Fibroblast of the conjunctiva (primary cell): ENCODE data around the gene P2RY2.

Source experiments
- DNase-seq: peaks from one replicate; pipeline ENCODE4 v3.0.0-alpha.2; 2010; ENCODE audit warnings: low read depth

Gene P2RY2

DNA sequence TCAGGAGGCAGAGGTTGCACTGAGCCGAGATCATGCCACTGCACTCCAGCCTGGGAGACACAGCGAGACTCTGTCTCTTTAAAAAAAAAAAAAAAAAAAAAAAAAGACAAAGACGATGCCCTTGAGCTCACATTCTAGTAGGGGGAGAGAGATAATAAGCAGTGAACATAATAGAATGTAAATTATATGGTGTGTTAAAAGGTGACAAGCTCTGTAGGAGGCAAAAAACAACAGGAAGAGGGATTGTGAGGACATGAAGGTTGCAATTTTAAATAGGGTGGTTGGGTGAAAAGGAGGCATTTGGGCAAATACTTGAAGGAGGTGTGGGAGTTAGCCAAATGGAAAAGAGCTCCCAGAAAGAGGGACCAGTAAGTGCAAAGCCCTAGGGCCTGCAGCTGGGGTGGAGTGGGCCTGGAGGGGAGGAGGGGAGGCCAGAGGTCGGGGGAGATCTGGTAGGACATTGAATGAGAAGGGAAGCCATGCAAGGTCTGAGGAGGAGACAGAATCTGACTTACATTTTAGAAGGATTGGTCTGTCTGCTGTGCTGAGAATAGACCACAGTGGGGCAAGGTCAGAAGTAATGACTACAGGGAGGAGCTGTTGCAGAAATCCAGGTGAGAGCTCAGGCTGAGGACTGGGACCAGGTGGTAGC, 26.6 kb downstream of the P2RY2 start:
- no peak for DNase-seq

DNA sequence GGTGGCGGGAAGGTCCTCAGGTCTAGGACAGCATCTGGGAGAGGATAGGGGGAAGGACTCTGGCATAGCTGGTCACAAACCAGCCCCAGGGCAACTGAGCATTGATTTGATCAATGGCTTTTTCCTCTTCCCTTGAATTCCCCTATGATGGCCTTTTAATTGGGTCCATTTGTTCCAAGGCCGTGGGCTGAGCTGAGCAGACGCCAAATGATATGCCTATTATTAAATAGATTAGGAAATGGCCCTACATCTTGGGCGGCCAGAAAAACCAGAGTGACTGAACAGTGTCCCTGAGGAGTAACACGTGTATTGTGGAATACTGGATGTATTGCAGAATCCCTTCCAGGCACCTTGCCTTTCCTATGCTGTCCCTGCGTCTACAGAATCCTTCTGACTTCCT, 27.4 kb downstream of the P2RY2 start:
- DNase-seq, result no peak

DNA sequence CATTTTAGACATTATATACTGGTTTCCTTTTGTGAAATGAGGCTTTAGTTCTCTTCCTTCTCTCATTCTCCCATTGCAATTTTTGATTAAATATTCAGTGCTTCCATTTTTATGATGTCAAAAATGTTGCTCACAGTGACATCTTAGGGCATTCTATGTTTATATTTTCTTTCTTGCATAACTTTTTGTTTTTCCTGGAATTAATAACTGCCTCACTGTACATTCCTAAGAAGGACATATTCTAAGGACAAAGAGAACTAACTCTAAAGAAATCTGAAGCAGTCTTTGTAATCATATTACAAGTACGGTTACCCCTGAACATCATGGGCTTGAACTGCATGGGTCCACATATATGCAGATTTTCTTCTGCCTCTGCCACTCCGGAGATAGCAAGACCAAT, 28.2 kb downstream of the P2RY2 start:
- DNase-seq, result no peak

DNA sequence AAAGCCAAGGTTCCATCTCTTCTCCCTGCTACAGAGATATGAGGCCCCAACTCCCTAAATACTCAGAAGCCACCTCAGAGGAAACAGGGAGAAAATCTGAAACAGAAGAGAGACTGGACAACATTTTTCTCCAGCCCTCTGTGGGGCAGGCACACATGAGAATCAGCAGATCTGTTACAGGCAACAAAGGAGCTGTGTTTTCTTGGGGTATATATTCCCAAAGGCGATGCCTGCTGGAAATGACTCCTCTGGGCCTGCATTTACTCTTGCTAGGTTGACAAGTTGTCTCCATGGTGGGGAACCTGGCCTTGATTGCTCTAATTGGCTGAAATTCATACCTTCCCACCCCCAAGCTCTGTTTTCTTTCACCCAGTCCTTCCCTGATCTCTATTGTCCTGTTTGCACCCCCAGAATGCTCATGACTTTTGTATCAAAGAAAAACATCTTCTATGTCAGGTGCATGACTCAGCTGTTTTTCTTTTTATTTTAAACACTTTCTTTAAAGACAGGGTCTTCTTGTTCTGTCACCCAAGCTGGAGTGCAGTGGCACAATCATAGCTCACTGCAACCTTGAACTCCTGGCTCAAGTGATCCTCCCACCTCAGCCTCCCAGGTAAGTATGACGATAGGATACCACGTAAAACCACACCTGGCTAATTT, 30.6 kb downstream of the P2RY2 start:
- DNase-seq, result no peak

DNA sequence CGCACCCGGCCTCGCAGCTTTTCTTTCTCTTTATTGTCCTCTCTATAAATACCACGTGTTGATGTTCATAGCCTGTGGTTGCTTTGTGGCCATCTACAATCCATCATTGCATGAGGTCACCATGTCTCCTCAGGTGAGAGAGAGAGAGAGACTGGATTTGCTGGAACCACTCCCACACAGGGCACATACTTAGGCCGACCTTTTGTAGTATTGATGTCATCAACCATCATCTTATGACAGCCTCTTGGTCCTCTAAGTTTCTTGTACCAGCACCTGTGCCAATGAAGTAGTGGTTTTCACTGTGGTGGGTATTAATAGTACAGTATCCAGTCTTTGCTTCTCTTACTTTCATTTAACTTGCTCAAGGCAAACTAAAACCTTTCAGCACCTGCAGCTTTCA, 31.2 kb downstream of the P2RY2 start:
- DNase-seq, result no peak

DNA sequence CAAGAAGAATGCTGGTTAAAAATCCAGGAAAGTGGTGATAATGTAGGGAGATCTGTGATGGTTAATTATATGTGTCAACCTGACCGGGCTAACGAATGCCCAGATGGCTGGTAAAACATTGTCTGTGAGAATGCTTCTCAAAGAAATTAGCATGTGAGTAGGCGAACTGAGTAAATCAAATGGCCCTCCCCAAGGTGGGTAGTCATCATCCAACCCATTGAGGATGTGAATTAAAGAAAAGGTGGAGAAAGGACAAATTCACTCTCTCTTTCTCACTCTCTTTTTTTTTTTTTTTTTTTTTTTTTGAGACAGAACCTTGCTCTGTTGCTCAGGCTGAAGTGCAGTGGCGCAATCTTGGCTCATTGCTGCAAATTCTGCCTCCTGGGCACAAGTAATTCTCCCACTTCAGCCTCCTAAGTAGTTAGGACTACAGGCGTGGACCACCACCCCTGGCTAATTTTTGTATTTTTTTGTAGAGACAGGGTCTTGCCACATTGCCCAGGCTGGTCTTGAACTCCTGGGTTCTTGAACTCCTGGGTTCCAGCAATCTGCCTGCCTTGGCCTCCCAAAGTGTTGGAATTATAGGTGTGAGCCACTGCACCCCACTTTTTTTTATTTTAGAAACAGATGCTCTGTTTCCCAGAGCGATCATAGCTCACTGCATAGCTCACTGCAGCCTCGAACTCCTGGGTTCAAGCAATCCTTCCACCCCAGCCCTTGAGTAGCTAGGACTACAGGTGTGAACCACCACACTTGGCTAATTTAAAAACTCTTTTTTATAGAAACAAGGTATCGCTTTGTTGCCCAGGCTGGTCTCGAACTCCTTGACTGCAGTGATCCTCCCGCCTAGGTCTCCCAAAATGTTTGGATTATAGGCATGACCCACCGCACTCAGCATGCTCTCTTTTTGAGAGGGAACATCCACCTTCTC, 32.0 kb downstream of the P2RY2 start:
- no peak for DNase-seq

DNA sequence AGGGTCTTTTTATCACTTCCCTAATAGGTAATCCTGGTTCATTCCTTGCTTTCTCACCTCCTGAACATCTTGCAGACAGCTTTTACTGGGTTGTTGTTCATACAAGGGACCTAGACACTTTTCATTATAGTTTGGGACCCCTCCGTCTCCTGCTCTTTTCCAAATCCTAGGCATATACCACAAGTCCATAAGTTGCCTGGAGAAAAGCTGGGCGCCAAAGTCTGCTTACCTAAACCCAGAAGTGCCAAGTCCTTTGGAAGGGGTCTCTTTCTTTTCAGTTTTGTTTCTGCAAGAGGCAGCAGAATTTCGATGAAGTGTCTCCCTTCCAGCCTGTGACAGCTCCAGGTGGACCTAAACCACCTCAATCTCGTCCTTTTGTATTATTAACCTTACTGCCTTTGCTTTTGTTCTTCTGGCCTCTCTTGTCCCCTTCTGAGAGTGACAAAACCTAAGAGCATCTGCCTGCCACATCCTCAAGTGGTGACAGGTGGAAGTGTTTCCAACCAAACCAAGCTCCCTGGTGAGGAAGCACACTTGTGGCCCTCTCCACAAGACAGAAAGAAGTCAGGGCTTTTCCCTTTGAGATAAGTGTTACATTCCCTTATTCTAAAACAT, 34.6 kb downstream of the P2RY2 start:
- DNase-seq, result no peak

DNA sequence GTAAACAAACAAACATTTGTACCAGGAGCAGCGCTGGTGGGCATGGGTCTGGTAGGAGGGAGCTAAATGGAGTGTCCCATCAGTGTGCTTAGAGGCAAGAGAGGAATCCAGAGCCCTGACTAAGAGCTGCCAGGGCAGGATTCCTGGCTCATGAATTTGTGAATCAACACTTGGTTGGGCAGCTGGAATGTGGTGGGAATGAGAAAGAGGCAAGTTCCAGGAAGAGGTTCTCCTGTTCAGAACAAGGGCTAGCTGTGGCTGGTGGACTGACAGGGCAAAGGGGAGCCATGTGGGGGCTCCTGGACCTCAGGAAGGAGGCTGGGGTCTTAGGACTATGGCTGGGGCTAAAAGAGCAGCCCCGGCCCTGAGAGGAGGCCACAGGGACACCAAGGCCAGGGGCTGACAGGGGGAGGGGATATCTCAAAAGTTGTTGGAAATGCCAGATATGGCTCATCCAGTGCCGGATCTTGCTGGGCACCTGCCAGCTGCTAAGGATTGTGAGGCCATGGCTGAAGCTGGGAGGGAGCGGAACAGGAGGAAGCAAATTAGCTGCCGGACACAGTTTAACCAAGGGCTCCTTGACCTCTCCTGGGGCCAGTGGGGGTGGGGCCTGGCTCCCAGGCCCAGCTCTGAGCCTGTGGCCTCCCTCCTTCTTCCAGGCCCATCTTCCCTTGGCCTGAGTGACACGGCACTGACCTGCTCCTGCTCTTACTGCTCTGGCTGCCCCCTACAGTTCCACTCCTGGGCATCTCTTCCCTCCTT, 39.4 kb downstream of the P2RY2 start:
- DNase-seq, result peak; percentile 23

DNA sequence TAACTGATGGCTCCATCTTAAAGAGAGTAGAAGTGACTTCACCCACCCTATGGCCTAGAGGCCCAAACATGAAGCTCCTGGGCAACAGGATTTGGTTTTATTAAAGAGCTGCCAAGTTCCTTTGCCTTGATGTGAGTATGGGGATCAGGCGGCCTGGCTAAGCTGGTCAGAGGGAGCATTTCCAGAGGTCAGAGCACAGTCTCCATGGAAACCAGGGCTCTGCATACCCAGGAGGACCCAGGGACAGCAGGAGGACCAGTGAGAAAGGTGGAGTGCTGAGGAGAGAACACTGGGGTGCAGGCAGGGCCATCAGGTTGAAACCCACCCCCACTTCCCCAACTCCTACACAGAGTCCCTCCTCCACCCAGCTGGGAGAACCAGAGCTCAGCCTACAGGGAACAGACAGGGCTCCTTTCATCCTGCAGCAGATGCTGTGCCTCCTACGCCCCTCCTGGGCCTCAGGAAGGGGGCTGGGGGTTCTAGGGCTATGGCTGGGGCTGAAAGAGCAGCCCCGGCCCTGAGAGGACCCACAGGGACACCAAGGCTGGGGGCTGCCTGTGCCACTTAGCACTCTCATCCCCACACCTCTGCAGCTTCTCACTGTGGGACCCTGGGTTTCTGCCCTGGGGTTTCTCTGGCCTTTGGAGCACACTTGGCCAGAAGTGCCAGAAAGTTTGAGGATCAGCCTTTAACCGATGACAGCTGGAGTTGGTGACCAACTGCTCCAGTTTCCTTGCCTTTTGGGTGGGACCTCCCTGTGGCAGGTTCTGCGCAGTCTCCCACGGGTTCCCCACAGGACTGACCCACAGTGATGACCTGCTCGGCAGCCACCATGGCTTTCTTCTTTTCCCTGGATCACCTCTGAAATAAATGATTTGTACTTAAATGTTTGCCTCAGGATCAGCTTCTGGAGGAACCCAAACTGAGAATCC, 40.3 kb downstream of the P2RY2 start:
- no peak for DNase-seq

DNA sequence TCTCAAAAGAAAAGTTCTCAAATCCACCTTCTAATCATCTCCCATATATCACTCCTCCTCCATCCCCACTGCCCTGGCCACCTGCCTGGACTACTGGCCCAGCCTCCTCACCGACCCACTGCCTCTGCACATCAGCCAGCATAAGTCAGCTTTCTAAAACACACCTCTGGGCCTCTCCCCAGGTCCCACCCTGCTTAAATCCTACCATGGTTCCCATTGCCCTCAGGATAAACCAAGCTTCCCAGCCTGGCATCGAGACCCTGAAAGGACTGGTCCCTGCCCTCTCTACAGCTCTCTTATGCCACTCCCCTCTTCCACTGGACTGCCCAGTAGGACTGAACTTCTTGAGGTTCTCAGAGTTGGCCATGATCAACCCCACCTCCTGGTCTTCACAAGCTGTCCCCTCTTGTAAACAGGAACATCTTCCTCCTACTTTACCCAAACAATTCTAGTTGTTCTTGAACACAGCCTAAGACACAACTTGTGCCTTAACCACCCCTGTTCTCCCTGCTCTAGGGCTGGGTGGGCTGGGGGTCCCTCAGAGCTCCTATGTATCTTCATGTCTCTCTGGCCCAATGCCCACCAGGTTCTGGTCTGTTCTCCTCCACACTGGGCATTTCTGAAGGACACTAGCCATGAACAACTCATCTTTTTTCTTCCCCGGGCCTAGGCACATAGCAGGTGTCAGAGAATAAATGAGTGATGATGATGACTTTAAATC, 41.5 kb downstream of the P2RY2 start:
- no peak for DNase-seq

DNA sequence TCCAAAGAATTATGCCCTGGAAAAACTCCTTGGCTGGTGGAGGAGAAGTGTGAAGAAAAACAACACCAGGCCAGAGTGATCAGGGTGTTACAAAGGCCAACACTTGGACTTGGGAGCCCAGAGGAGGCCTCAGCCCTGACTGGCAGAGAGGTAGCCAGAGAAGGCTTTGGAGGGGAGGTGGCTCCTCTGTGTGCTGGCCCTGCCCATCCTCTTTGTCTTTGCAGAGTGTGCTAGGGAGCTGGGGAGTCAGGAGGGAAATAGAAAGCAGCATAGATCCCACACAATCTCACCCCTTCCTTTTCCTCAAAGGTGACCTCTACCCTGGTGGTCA, 42.0 kb downstream of the P2RY2 start:
- no peak for DNase-seq

DNA sequence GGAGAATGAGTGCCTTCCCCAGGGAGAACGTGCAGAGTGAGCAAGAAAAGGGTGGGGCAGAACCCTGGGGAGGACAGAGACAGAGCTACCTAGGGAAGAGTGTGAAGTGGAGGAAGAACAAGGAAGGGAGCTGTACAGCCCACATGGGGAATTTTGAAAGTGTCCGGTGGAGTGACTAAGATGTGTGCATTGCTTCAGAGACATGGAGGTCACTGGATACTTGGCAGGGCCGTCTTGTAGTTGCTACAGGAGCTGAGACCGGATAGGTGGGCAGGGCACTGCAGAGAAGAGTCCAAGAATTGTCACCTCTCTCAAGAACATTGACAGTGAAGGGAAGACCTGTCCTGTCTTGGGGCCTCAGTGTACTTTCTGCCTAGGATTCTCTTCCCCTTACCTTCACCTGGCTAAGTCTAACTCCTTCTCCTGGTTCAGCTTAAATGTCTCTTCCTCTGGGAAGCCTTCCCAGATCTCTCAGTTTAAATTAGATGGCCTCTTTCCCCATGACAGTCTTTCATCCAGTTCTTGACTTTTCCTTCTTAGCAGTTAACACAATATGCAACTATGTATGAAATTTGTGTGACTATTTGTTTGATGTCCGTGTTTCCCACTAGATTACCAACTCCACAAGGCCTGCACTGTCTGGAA, 44.9 kb downstream of the P2RY2 start:
- DNase-seq, result no peak

DNA sequence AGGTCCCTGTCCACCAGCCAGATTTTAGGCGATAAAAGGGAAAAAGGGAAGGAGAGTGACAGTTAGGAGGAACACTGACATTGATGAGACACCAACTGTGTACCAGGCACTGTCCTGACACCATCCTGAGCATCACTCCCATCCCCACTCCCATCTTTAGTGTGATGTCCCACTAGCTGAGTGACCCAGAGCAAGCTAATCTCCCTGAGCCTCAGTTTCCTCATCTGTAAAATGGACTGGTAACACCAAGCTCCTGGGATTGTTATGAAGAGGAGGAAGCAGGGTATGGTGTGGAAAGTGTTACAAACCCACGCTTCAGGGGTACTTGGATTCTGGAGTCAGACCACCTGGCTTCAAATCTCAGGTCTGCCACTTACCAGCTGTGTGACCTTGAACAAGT, 45.6 kb downstream of the P2RY2 start:
- no peak for DNase-seq

DNA sequence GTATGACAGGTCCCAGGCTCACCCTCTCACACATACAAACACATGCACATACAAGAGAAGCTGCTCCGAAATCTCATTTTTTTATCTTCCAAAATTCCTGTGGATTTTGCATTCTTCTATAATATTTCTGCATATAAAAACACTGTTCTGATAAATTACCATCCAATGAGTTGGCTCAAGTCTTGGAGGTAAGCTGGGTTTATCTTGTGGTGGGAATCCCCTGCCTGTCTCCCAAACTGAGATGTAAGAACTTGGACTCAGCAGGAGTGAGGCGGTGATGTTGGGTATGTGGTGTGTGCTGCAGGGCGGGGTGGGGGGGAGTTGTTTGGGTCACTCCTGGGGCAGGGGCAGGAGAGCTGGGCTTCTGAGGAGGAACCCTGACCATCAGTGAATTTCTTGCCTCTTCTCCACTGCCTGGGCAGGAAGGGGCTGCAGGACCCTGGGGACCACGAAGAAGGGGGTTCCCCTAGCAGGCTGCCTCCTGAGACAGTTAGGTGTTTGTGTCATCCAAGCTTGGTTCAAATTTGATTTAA, 47.3 kb downstream of the P2RY2 start:
- no peak for DNase-seq

DNA sequence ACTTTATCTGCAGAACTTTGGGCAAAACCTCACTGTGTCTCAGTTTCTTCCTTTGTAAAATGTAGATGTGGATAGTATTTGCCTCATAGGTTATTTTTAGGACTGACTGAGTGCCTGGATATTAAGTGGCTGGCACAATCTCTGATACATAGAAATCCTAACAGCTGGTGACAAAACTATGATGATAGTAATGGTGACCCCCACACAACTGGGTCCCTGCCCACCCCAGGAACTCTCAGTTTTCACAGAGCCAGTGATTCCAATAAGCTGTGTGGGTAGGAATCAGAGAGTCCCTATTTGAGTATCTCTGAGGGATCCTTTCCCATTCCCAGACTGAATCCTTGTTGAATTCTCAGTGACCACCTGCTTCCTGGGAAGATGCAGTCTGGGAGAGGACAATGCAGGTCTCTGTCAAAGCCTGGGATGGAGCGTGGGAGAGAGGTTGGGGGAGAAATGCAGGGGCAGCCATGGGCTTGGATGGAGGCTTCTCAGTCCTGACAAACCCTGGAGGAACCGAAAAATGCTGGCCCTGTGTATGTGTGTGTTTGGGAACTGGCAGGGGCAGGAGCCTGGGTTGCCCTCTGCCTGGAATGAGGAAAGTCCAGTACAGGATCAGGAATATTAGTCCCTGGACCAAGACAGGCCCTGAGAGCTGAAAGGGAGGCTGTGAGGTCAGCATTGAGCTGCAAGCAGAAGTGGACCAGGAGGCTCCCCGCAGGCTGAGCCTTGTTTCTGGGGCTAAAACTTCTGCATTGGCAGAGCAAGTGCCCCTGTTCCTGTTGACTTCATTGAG, 48.0 kb downstream of the P2RY2 start:
- DNase-seq, result no peak

DNA sequence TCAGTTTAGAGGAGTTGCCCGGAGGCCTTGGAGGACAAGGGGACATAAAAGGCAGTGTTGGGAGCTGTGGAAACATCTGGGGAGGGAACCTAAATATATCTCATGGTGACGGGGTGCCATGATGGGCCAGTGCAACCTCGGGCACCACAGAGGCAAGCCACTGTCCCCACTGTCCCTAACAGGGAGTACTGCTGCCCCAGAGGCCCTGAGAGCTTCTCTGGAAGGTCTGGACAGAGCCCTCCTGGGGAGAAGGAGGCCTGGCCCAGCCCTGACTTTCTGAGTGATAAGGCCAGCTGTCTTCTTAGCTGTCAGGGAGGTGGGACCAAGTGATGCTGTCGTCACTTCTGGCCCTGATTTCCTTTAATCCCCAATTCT, 48.6 kb downstream of the P2RY2 start:
- DNase-seq, result no peak

DNA sequence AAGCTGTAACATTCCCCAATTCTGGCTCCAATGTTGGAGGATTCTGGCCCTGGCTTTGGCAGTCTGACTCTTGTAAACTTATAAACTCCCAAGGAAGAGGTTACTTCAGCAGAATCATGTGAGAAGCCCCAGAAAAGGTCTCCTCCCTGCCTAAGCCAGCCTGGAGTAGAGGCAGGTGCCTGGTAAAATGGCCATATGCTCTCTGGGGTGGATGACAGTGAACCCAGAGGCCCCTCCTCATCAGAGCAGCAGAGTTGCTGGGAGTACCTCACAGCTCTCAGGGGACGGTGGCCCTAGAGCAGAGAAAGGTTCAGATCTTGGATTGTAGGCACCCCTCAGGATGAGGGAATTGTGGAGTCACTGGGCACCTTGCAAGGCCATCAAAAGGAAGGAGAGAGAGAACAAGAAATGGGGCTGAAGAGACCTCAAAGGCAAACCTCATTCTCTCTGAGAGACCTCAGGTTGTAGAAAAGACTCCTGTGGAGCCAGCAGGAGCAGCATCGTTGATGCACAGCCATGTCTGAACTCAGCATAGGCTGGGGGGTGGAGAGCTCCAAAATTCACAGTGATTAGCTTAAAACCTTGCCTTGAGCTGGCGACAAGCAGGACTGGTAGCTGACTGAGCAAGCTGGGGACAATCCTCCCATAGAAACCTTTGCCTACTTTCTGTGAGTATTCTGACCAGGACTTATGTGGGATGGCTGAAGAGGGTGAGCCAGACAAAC, 49.2 kb downstream of the P2RY2 start:
- no peak for DNase-seq
